ENCODE results near the gene TRABD2B. TPM values are rescaled to one million over a fixed set of nuclear protein-coding genes. Genes with fewer than 3 reads are reported as not detected.

TRABD2B gene
- total RNA-seq, 1 experiment from 2014 or later = 0.96 TPM

DNA sequence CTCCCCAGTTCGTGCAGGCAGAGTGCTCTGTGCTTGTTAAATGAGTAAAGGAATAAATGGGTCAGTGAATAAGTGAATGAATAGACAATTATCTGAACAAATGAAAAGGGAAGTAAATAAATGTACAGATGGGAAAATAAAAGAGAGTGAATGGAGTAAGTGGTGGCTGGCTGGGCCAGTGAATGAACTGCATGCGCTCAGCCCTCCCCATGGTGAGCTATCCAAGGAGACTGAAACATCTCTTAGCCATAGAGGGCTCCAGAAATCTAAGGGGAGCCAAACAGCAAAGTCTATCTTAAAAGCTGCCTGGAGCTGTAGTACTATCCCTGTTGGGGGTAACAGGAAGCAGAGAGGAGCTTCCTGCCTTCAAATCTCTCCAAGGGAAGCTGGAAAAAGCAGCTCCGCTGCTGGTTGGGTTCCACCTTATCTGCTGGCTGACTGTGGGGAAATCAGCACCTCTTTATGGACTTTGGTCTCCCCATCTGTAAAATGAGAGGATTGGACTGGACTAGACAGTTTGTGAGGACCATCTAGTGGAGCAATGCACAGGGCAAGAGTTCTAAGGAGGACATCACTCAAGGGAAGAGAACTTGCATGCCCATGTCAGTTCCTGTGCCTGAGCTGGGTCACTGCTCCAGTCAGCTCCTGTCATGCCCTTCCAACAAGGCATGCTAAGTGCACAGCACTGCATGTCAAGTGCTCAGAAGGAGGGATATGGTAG lies 77.9 kb downstream of the TRABD2B start:
- no peak for DNase-seq (ENCODE audit: unreplicated experiment)
- BruUV-seq (replicated peaks) = no TSS peak
- TF ChIP-seq, protein P1, sequence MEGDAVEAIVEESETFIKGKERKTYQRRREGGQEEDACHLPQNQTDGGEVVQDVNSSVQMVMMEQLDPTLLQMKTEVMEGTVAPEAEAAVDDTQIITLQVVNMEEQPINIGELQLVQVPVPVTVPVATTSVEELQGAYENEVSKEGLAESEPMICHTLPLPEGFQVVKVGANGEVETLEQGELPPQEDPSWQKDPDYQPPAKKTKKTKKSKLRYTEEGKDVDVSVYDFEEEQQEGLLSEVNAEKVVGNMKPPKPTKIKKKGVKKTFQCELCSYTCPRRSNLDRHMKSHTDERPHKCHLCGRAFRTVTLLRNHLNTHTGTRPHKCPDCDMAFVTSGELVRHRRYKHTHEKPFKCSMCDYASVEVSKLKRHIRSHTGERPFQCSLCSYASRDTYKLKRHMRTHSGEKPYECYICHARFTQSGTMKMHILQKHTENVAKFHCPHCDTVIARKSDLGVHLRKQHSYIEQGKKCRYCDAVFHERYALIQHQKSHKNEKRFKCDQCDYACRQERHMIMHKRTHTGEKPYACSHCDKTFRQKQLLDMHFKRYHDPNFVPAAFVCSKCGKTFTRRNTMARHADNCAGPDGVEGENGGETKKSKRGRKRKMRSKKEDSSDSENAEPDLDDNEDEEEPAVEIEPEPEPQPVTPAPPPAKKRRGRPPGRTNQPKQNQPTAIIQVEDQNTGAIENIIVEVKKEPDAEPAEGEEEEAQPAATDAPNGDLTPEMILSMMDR (IDR thresholded peaks at IDR 0.05; ENCODE audit: unreplicated experiment) = no peak

DNA sequence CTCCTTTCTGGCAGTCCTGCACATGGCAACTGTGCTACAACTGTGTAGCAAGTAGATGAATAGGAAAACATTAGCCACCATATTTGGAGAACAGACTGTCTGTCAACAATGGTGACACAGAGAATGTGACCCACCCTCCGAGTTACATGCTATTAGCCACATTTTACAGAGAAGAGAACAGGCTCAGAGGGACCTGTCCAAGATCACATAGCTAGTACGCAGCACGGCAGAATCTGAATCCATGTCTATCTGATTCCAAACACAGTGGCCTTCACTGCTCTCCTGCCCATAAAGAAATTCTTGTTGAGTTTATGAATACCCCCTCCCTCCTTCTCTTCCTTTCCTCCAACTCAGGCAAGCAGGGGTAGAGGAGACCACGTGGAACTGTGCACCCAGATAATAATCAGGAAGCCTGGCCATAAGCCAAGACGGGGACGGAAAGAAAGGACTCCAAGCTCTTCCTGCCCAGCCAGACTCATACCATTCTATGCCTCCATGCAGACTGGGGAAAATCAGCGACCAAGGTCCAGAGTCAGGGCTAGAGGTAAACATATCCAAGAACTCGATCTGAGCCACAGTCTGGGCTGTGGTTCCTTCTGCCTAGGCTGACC lies 78.8 kb downstream of the TRABD2B start:
- POLR2A ChIA-PET = no interaction called here
- no peaks in the 10 kb centered on the region for H3K27me3 Mint-ChIP-seq (ENCODE audit: insufficient read depth, unreplicated experiment)
- DNase-seq (ENCODE audit: unreplicated experiment) = no peak
- H3K27ac Mint-ChIP-seq (ENCODE audit: low read depth, unreplicated experiment) = no peak overlapping the region
- CTCF ChIA-PET = interaction anchor here (0.6 kb wide), 1 partner anchor 130 kb away, joined by 3 read pairs; no protein-coding TSS in a partner anchor
- intact Hi-C loops (cut with micrococcal nuclease) = no loop called here
- no peaks in the 10 kb centered on the region for H3K9me3 Mint-ChIP-seq (ENCODE audit: unreplicated experiment)
- H3K4me3 Mint-ChIP-seq (ENCODE audit: unreplicated experiment) = no peak overlapping the region
- peaks cover 23% of the 10 kb centered on the region for H3K4me1 Mint-ChIP-seq (ENCODE audit: insufficient read depth, unreplicated experiment)
- no peaks in the 10 kb centered on the region for H3K36me3 Mint-ChIP-seq (ENCODE audit: insufficient read depth, unreplicated experiment)
- BruUV-seq (replicated peaks) = no TSS peak
- TF ChIP-seq, protein P1 (IDR thresholded peaks at IDR 0.05; ENCODE audit: unreplicated experiment) = no peak

More for the DNA sequence above, 77.9 kb downstream of the TRABD2B start:
- H3K27ac Mint-ChIP-seq (ENCODE audit: low read depth, unreplicated experiment) = no peak overlapping the region
- no peak overlapping the region for H3K4me3 Mint-ChIP-seq (ENCODE audit: unreplicated experiment)
- no peaks in the 10 kb centered on the region for H3K36me3 Mint-ChIP-seq (ENCODE audit: insufficient read depth, unreplicated experiment)
- intact Hi-C loops (cut with micrococcal nuclease) = no loop called here
- ChIA-PET POLR2A (no interaction called here), CTCF (interaction anchor here (0.7 kb wide), 1 partner anchor 72 kb away, joined by 3 read pairs; no protein-coding TSS in a partner anchor)
- peaks cover 19% of the 10 kb centered on the region for H3K4me1 Mint-ChIP-seq (ENCODE audit: insufficient read depth, unreplicated experiment)
- no peaks in the 10 kb centered on the region for H3K27me3 Mint-ChIP-seq (ENCODE audit: insufficient read depth, unreplicated experiment)
- no peaks in the 10 kb centered on the region for H3K9me3 Mint-ChIP-seq (ENCODE audit: unreplicated experiment)

DNA sequence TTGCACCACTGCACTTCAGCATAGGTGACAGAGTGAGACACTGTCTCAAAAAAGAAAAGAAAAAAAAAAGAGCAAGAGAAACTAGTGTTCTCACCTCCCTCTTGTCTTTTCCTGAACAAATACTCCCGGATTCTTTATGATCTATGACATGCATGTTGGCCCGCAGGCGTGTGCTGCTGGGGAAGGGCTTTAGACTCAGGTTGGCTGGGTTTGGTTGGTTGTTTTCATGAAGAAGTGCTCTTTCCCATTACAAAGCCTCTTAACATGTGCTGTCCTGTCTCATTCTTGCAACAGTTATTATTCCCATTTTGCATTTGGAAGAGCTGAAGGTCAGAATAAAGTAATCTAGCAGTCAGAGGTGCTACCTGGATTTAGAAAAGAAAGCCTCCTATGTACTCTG lies 79.5 kb downstream of the TRABD2B start:
- ChIA-PET CTCF (no interaction called here), POLR2A (no interaction called here)
- TF ChIP-seq, protein P1 (IDR thresholded peaks at IDR 0.05; ENCODE audit: unreplicated experiment) = no peak
- Mint-ChIP-seq H3K27me3 (ENCODE audit: insufficient read depth, unreplicated experiment) (no peaks in the 10 kb centered on the region), H3K27ac (ENCODE audit: low read depth, unreplicated experiment) (no peak overlapping the region), H3K36me3 (ENCODE audit: insufficient read depth, unreplicated experiment) (no peaks in the 10 kb centered on the region), H3K4me3 (ENCODE audit: unreplicated experiment) (no peak overlapping the region), H3K9me3 (ENCODE audit: unreplicated experiment) (no peaks in the 10 kb centered on the region), H3K4me1 (ENCODE audit: insufficient read depth, unreplicated experiment) (peaks cover 23% of the 10 kb centered on the region)
- intact Hi-C loops (cut with micrococcal nuclease) = no loop called here
- no peak for DNase-seq (ENCODE audit: unreplicated experiment)
- BruUV-seq (replicated peaks) = no TSS peak

DNA sequence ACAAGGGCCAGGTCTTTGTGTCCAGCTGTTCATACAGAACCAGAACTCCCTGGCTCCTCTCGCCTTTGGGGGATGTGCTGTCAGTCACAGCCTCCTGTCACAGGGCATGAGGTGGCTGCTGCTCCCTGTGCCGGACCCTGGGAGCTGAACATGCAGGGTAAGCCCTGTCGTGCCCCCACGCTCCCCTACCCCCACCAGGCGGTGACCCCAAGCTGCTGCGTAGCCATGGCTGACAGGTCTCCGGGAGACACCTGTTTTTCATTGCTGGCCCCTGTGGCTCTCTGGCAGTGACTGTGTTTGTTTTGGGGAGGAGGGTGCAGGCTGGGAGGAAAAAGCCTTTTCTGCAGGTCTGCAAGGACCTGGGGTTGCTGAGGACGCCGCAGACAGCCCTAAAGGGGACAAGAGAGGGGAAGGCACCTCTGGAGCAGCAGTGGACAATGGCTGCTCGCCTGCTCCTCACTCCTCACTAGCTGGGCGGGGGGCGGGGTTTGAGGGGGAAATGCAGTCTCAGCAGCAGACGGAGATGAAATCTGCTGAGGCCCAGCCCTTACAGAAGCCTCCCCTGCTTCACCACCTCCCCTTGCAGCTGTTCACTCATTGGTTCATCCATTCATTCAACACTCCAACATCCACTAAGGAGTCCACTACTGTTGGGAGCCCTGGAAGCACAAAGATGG lies 81.4 kb downstream of the TRABD2B start:
- TF ChIP-seq, protein P1 (IDR thresholded peaks at IDR 0.05; ENCODE audit: unreplicated experiment) = no peak
- BruUV-seq (replicated peaks) = no TSS peak
- no peaks in the 10 kb centered on the region for H3K9me3 Mint-ChIP-seq (ENCODE audit: unreplicated experiment)
- intact Hi-C loops (cut with micrococcal nuclease) = no loop called here
- DNase-seq (ENCODE audit: unreplicated experiment) = no peak
- H3K27ac Mint-ChIP-seq (ENCODE audit: low read depth, unreplicated experiment) = no peak overlapping the region
- no peaks in the 10 kb centered on the region for H3K27me3 Mint-ChIP-seq (ENCODE audit: insufficient read depth, unreplicated experiment)
- CTCF ChIA-PET = interaction anchor here (1.6 kb wide), 1 partner anchor 14 kb away, joined by 7 read pairs; no protein-coding TSS in a partner anchor
- H3K36me3 Mint-ChIP-seq (ENCODE audit: insufficient read depth, unreplicated experiment) = no peaks in the 10 kb centered on the region
- no peak overlapping the region for H3K4me3 Mint-ChIP-seq (ENCODE audit: unreplicated experiment)
- POLR2A ChIA-PET = no interaction called here
- H3K4me1 Mint-ChIP-seq (ENCODE audit: insufficient read depth, unreplicated experiment) = peaks cover 23% of the 10 kb centered on the region
